ENCODE results near the gene BRAF.

DNA sequence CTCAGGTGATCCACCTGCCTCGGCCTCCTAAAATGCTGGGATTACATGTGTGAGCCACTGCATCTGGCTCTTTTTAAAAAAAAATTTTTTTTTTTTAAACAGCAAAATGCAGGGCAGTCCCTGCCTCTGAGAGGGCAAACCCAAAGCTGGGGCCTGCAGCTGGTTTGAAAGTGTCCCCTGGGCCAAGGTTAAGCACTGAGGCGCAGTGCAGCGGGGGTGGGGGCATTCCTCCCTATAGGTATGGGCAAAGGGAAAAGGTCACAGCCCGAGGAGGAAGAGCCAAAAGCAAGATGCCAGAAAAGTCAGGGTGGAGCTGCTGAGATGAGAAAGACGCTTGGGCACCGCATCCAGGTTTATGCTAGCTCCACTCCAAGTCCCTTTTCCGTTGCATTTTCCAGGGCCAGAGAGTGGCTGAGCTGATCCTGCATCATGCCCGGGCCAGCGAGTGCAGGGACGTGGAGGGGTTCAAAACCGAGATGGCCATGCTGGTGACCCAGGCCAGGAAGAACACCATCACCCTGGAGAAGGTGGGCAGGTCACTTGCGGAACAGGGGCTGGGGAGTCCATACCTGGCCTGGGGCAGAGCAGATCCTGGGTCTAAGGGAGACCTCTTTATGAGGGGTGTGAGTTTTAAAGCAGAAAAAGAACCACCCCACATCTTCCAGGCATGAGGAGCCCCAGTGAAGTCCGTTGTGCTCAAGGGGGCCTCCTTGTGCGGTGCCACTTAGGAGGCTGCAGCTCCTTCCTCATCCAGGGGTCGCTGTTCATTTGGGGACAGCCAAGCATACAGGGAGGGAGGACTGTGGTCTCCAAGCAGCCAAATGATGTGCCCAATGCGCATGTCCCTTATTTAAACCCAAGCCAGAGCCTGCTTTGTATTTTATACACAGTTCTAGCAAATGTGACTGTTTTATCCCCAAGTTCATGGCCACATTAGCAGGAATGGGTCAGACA lies 235.3 kb downstream of the BRAF start:
- TF ChIP-seq, protein P1, sequence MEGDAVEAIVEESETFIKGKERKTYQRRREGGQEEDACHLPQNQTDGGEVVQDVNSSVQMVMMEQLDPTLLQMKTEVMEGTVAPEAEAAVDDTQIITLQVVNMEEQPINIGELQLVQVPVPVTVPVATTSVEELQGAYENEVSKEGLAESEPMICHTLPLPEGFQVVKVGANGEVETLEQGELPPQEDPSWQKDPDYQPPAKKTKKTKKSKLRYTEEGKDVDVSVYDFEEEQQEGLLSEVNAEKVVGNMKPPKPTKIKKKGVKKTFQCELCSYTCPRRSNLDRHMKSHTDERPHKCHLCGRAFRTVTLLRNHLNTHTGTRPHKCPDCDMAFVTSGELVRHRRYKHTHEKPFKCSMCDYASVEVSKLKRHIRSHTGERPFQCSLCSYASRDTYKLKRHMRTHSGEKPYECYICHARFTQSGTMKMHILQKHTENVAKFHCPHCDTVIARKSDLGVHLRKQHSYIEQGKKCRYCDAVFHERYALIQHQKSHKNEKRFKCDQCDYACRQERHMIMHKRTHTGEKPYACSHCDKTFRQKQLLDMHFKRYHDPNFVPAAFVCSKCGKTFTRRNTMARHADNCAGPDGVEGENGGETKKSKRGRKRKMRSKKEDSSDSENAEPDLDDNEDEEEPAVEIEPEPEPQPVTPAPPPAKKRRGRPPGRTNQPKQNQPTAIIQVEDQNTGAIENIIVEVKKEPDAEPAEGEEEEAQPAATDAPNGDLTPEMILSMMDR (IDR thresholded peaks at IDR 0.05; ENCODE audit: poor library complexity) = no peak
- TF ChIP-seq EZH2phosphoT487 (IDR thresholded peaks at IDR 0.05; ENCODE audit: low read depth, severe bottlenecking, unreplicated experiment) = no peak
